A549 (cell line): Measurements from ENCODE around the gene ZNF227.

Experiments
- CEBPB ChIP-seq, 2 experiments: fragments of >200 bp in 1 of 2; sonication (Bioruptor Twin) in 1 of 2; formaldehyde crosslinking in 1 of 2; IDR thresholded peaks; 2 replicates each; pipeline ENCODE4 v1.6.1; 2012 to 2016
- CHD2 ChIP-seq: fragments of 150-350 bp; IDR thresholded peaks from 2 replicates; pipeline ENCODE4 v1.6.1; 2014; ENCODE audit warnings: low read length; ENCODE audit not compliant: partially characterized antibody
- MAFK ChIP-seq: fragments of 450-650 bp; IDR thresholded peaks from 2 replicates; pipeline ENCODE4 v1.6.1; 2014; ENCODE audit not compliant: partially characterized antibody
- POLR2A ChIP-seq: IDR thresholded peaks from 2 replicates; pipeline ENCODE4 v1.6.1; 2012; ENCODE audit warnings: mild to moderate bottlenecking, low read length
- RNF2 ChIP-seq: fragments of 200-600 bp; sonication (generic); IDR thresholded peaks from 2 replicates; pipeline ENCODE4 v1.6.1; 2016; ENCODE audit warnings: low read depth, mild to moderate bottlenecking, antibody characterized with exemption, moderate library complexity, borderline replicate concordance
- SMC3 ChIP-seq: fragments of >200 bp; sonication (Bioruptor Twin); formaldehyde crosslinking; IDR thresholded peaks from 3 replicates; pipeline ENCODE4 v1.6.1; 2018; ENCODE audit warnings: inconsistent platforms
- TF ChIP-seq, protein P1 (sequence below): IDR thresholded peaks from 2 replicates; pipeline ENCODE4 v1.6.1; 2012
- TF ChIP-seq, protein P2 (sequence below): fragments of >200 bp; sonication (Bioruptor Twin); formaldehyde crosslinking; IDR thresholded peaks from 3 replicates; pipeline ENCODE4 v1.5.1; 2016

DNA sequence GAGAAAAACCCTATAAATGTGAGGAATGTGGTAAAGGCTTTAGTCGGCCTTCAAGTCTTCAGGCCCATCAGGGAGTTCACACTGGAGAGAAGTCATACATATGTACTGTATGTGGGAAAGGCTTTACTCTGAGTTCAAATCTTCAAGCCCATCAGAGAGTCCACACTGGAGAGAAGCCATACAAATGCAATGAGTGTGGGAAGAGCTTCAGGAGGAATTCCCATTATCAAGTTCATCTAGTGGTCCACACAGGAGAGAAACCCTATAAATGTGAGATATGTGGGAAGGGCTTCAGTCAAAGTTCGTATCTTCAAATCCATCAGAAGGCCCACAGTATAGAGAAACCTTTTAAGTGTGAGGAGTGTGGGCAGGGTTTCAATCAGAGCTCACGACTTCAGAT, 35.7 kb upstream of the ZNF227 start:
- TF ChIP-seq POLR2A: no peak
- TF ChIP-seq CHD2: no peak
- TF ChIP-seq CEBPB (IDR thresholded peaks at IDR 0.05): no peak
- TF ChIP-seq, protein P1, sequence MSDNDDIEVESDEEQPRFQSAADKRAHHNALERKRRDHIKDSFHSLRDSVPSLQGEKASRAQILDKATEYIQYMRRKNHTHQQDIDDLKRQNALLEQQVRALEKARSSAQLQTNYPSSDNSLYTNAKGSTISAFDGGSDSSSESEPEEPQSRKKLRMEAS: no peak
- TF ChIP-seq RNF2: no peak
- TF ChIP-seq, protein P2, sequence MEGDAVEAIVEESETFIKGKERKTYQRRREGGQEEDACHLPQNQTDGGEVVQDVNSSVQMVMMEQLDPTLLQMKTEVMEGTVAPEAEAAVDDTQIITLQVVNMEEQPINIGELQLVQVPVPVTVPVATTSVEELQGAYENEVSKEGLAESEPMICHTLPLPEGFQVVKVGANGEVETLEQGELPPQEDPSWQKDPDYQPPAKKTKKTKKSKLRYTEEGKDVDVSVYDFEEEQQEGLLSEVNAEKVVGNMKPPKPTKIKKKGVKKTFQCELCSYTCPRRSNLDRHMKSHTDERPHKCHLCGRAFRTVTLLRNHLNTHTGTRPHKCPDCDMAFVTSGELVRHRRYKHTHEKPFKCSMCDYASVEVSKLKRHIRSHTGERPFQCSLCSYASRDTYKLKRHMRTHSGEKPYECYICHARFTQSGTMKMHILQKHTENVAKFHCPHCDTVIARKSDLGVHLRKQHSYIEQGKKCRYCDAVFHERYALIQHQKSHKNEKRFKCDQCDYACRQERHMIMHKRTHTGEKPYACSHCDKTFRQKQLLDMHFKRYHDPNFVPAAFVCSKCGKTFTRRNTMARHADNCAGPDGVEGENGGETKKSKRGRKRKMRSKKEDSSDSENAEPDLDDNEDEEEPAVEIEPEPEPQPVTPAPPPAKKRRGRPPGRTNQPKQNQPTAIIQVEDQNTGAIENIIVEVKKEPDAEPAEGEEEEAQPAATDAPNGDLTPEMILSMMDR: no peak
- TF ChIP-seq MAFK: no peak
- TF ChIP-seq SMC3: no peak
